HG03196 (cell line): ENCODE measurements around the gene MRPL38.
"Not testable (repeated sequence)": the region's sequence is repeated elsewhere in the genome, so short reads cannot be mapped to it uniquely, and the experiment has no call there.

Source experiments
- ATAC-seq: cut with Tn5 transposase; IDR thresholded peaks from one replicate; pipeline ENCODE4 v1.9.1; 2021; ENCODE audit not compliant: unreplicated experiment

Gene MRPL38

GRCh38 chr17:75876938-75877751, 27.5 kb downstream of the MRPL38 start:
- no peak for ATAC-seq

GRCh38 chr17:75876190-75876937, 28.3 kb downstream of the MRPL38 start:
- ATAC-seq = no peak

DNA sequence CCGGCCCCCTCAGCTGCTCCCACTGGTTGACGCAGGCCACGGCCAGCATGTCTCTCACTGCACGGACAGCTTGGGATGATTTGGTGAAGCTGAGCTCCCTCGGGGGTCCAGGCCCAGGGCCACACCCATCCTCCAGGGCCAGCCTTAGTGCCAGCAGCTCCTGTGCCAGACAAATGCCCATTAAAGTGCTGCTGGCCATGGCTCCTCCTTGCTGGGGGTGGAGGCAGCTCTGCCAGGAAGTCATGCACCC, 28.8 kb downstream of the MRPL38 start:
- no peak for ATAC-seq

GRCh38 chr17:75875182-75875939, 29.3 kb downstream of the MRPL38 start:
- ATAC-seq = no peak

DNA sequence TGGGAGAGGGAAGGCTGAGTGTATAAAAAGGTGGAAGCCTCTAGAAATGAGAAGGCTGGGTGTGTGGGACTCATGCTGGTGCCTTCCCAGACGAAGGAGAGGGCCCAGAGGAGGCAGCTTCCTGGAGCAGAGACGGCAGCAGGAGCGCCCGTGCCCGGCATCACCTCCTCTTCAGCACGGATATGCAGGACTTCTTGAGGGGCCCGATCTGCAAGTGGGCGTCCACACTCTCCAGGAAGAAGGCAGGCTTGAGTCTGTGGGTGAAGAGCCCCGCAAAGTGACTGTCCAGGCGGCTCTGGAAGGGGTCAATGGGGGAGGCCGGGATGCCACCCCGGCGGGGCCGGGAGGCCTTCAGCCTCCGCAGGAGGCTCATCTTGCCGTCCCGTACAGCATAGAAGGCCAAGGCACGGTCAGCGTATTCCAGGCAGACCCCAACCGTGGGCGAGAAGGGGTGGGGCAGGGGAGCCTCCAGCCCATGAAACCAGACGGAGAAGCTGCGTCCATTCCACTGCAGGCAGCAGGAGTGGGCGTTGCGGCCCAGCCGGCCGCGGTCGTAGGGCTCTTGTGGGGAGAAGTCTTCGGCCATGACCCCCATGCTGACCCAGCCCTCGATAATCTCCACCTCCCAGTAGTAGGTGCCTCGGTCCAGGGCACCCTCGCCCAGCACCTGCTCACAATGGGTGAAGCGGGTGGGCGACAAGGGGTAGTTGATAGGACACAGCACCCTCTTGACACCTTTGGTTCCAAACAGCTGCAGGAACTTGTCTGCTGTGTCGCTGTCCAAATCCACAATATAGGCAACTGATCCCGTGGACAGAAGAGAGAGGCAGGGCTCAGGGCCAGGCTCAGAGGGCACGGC, 30.1 kb downstream of the MRPL38 start:
- no peak for ATAC-seq

GRCh38 chr17:75873587-75874322, 30.9 kb downstream of the MRPL38 start:
- no peak for ATAC-seq

GRCh38 chr17:75872434-75873351, 32.0 kb downstream of the MRPL38 start:
- ATAC-seq = no peak

DNA sequence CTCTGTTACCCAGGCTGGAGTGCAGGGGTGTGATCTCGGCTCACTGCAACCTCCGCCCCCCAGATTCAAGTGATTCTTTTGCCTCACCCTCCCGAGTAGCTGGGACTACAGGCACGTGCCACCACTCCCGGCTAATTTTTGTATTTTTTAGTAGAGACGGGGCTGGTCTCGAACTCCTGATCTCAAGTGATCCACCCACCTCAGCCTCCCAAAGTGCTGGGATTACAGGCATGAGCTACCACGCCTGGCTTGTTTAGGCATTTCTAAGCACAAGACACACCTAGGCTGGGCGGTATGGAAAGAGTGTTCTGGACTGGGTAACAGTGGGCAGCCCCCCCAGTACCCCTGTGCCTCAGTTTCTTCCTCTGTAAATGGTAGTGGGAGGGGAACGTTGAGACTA, 34.5 kb downstream of the MRPL38 start:
- not testable (repeated sequence) for ATAC-seq

- ATAC-seq = no peak
These were observed 35.2 kb downstream of the MRPL38 start for GRCh38 chr17:75869282-75870141.

GRCh38 chr17:75868730-75869281, 35.9 kb downstream of the MRPL38 start:
- not testable (repeated sequence) for ATAC-seq

DNA sequence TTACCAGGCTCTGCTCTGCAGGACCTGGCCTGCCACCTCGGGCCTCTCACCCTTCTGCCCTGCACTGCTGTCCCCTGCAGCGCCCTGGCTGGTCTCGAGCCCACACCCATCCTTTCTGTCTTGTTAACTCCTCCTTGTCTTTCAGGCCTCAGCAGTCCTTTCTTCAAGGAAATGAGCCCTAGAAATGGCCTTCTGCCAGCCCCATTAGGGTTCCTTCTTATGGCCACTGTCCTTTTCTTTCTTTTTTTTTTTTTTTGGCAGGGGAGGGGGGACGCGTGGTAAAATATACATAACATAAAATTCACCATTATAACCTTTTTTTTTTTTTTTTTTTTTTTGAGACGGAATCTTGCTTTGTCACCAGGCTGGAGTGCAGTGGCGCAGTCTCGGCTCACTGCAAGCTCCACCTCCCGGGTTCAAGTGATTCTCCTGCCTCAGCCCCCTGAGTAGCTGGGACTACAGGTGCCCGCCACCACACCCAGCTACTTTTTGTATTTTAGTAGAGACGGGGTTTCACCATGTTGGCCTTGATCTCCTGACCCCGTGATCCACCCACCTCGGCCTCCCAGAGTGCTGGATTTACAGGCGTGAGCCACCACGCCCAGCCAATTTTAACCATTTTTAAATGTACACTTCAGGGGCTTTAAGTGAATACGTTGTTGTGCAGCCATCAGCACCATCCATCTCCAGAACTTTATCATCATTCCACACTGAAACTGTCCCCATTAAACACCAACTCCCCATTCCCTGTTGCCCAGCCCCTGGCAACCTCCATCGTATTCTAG, 39.1 kb downstream of the MRPL38 start:
- ATAC-seq = not testable (repeated sequence)

- not testable (repeated sequence) for ATAC-seq
These were observed 39.8 kb downstream of the MRPL38 start for GRCh38 chr17:75864887-75865286.

- peak; percentile 84 for ATAC-seq
These were observed 40.2 kb downstream of the MRPL38 start for GRCh38 chr17:75864448-75864871.

GRCh38 chr17:75861927-75862317, 42.8 kb downstream of the MRPL38 start:
- ATAC-seq = no peak

DNA sequence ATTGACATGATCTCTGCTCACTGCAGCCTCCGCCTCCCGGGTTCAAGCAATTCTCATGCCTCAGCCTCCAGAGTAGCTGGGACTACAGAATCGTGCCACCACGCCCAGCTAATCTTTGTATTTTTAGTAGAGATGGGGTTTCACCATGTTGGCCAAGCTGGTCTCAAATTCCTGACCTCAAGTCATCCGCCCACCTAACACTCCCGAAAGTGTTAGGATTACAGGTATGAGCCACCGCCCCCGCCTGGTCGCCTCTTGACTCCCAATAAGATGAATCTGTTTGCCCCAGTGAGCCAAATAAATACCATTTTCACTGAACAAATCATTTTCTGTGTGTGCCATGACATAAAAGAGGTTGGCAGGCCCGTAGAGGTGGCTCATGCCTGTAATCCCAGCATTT, 45.3 kb downstream of the MRPL38 start:
- not testable (repeated sequence) for ATAC-seq

DNA sequence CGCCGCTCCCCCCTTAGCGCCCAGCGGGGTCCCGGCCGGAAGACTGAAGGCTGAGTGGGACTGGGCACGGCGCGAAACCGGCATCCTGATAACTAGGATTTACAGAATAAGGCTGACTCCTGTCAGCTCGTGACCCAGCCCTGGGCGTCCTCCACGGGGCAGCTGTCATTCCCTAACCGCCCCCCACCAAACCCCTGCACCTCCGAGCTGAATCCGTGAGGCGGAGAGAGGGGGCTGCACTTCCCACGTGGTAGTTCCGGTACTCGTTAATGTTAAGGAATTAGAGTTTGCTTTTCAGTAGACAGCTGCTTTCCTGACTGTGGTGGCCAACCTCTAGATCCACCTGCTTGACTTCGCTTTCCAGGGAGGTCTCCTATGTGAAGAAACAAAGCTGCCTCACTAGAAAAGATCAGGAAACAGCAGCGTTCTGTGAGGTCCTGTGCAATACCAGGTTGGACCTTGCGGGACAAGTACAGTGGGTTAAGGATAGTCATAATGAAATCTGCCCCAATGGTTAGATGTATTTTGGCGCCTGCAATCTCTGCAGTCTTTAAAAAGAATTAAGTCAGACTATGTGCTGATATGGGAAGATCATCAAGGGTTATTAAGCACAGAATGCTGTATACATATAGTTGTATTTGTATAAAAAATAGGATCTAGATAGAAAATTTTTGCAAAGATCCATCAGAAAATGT, 48.5 kb downstream of the MRPL38 start:
- ATAC-seq = peak; percentile 0
